Activated naive CD8-positive, alpha-beta T cell (primary cell): ENCODE results near the gene CARHSP1.

ENCODE experiments used
- H3K27ac Mint-ChIP-seq: one replicate; pipeline ENCODE4 v1.8.0; 2021; ENCODE audit warnings: mixed read lengths
- H3K27me3 Mint-ChIP-seq: one replicate; pipeline ENCODE4 v1.8.0; 2021; ENCODE audit warnings: mixed read lengths
- H3K36me3 Mint-ChIP-seq: one replicate; pipeline ENCODE4 v1.8.0; 2021; ENCODE audit warnings: mixed read lengths
- H3K4me1 Mint-ChIP-seq: one replicate; pipeline ENCODE4 v1.8.0; 2021; ENCODE audit warnings: low read depth, mixed read lengths
- H3K4me3 Mint-ChIP-seq: one replicate; pipeline ENCODE4 v1.8.0; 2021; ENCODE audit warnings: mild to moderate bottlenecking, mixed read lengths
- H3K9me3 Mint-ChIP-seq: one replicate; pipeline ENCODE4 v1.8.0; 2021; ENCODE audit warnings: low read depth, mixed read lengths

CARHSP1 gene

GRCh38 chr16:8867932-8868415 lies 832 bp downstream of the CARHSP1 start:
- H3K4me3 Mint-ChIP-seq, result peak overlapping the region; percentile 94
- H3K4me1 Mint-ChIP-seq, result peaks cover 48% of the 10 kb centered on the region
- no peaks in the 10 kb centered on the region for H3K9me3 Mint-ChIP-seq
- H3K27ac Mint-ChIP-seq, result peak overlapping the region; percentile 89
- H3K27me3 Mint-ChIP-seq, result no peaks in the 10 kb centered on the region
- no peaks in the 10 kb centered on the region for H3K36me3 Mint-ChIP-seq

- H3K4me1 Mint-ChIP-seq, result peaks cover 48% of the 10 kb centered on the region
- no peaks in the 10 kb centered on the region for H3K27me3 Mint-ChIP-seq
- peak overlapping the region; percentile 94 for H3K4me3 Mint-ChIP-seq
- H3K9me3 Mint-ChIP-seq, result no peaks in the 10 kb centered on the region
- H3K36me3 Mint-ChIP-seq, result no peaks in the 10 kb centered on the region
- peak overlapping the region; percentile 89 for H3K27ac Mint-ChIP-seq
Measured at GRCh38 chr16:8867216-8867931, 1.4 kb downstream of the CARHSP1 start.

GRCh38 chr16:8866884-8867215 lies 2.0 kb downstream of the CARHSP1 start:
- H3K27me3 Mint-ChIP-seq, result no peaks in the 10 kb centered on the region
- peak overlapping the region; percentile 94 for H3K4me3 Mint-ChIP-seq
- no peaks in the 10 kb centered on the region for H3K9me3 Mint-ChIP-seq
- no peaks in the 10 kb centered on the region for H3K36me3 Mint-ChIP-seq
- peak overlapping the region; percentile 89 for H3K27ac Mint-ChIP-seq
- peaks cover 52% of the 10 kb centered on the region for H3K4me1 Mint-ChIP-seq

DNA sequence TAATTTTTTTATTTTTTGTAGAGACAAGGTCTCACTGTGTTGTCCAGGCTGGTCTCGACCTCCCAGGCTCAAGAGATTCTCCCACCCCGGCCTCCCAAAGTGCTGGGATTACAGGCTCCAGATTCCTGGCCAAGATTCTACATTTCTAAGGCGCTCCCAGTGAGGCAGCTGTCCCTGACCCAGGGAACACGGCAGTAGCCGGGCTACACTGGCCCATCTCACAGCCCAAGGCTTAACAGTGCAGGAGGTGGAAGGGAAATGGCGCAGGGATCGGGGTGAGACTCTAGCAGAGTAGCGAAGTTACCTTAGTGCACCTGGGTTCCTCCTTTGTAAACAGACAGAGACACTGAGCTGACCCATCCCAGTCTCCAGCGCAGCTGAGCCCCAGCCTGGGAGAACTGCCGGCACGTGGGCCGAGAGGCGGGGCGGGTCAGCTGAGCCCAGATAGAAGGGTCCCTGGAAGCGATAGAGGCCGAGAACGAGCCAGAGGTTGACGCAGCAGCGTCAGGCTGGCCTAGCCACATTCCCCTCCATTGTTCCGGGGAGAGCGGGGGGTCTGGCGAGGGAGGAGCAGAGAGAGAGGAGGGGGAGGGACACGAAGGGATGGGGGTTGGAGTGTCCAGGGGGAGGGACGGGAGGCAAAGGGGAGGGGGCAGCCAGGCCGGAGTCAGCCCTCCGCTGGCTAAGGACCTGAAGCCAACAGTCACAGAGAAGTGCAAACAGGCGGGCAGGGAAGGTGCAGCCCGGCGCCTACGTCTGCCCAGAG lies 2.5 kb downstream of the CARHSP1 start:
- no peaks in the 10 kb centered on the region for H3K36me3 Mint-ChIP-seq
- H3K4me1 Mint-ChIP-seq, result peaks cover 50% of the 10 kb centered on the region
- H3K27me3 Mint-ChIP-seq, result no peaks in the 10 kb centered on the region
- H3K4me3 Mint-ChIP-seq, result peak overlapping the region; percentile 56
- peak overlapping the region; percentile 58 for H3K27ac Mint-ChIP-seq
- H3K9me3 Mint-ChIP-seq, result no peaks in the 10 kb centered on the region

- peaks cover 43% of the 10 kb centered on the region for H3K4me1 Mint-ChIP-seq
- peak overlapping the region; percentile 46 for H3K4me3 Mint-ChIP-seq
- no peaks in the 10 kb centered on the region for H3K36me3 Mint-ChIP-seq
- H3K27ac Mint-ChIP-seq, result peak overlapping the region; percentile 28
- H3K27me3 Mint-ChIP-seq, result no peaks in the 10 kb centered on the region
- no peaks in the 10 kb centered on the region for H3K9me3 Mint-ChIP-seq
Measured at GRCh38 chr16:8865145-8865882, 3.5 kb downstream of the CARHSP1 start.

GRCh38 chr16:8864480-8865110 lies 4.2 kb downstream of the CARHSP1 start:
- H3K36me3 Mint-ChIP-seq, result no peaks in the 10 kb centered on the region
- no peak overlapping the region for H3K4me3 Mint-ChIP-seq
- H3K27ac Mint-ChIP-seq, result peak overlapping the region; percentile 54
- H3K9me3 Mint-ChIP-seq, result no peaks in the 10 kb centered on the region
- H3K27me3 Mint-ChIP-seq, result no peaks in the 10 kb centered on the region
- peaks cover 43% of the 10 kb centered on the region for H3K4me1 Mint-ChIP-seq

DNA sequence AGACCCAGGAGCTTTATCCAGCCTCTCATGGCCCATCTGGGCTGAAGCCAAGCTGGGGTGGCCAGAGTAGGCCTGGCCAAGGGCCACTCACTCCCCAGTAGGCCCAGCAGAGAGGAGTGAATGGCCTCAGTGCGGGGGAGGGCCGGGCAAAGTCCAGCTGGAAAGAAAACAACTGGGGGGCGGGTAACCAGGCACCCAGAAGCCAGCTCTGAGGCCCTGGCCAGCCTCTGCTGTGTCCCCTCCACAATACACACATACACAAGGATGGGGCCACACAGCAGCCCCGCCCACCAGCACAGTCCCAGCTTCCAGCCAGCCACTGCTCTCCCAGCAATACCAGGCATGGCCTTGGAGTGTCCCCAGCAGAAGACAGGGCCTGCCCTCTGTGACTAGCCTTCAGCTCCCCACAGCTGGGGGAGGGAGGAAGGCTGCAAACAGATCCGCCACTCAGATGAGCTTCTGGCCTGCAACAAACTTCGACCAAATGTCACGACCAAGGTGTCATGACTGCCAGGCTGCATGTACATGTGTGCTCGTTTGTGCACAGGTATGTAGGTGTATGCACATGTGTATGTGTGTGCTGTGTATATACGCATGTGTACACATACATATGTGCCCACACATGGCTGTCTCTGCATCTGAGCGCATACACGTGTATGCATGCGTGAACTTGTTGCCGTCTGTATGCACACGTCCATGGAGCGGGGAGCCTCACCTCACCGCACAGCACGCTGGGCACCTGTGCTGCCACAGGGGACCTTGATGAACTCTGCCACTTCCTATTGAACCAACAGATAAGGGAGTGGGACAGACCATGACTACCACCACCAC lies 5.0 kb downstream of the CARHSP1 start:
- peaks cover 38% of the 10 kb centered on the region for H3K4me1 Mint-ChIP-seq
- peak overlapping the region; percentile 54 for H3K27ac Mint-ChIP-seq
- H3K27me3 Mint-ChIP-seq, result no peaks in the 10 kb centered on the region
- H3K4me3 Mint-ChIP-seq, result no peak overlapping the region
- H3K9me3 Mint-ChIP-seq, result no peaks in the 10 kb centered on the region
- no peaks in the 10 kb centered on the region for H3K36me3 Mint-ChIP-seq

GRCh38 chr16:8862309-8863130 lies 6.3 kb downstream of the CARHSP1 start:
- H3K36me3 Mint-ChIP-seq, result no peaks in the 10 kb centered on the region
- H3K4me3 Mint-ChIP-seq, result no peak overlapping the region
- H3K27me3 Mint-ChIP-seq, result no peaks in the 10 kb centered on the region
- no peaks in the 10 kb centered on the region for H3K9me3 Mint-ChIP-seq
- peak overlapping the region; percentile 34 for H3K27ac Mint-ChIP-seq
- peaks cover 38% of the 10 kb centered on the region for H3K4me1 Mint-ChIP-seq

- H3K4me1 Mint-ChIP-seq, result peaks cover 36% of the 10 kb centered on the region
- no peak overlapping the region for H3K4me3 Mint-ChIP-seq
- H3K27ac Mint-ChIP-seq, result peak overlapping the region; percentile 34
- no peaks in the 10 kb centered on the region for H3K27me3 Mint-ChIP-seq
- peaks cover 2% of the 10 kb centered on the region for H3K36me3 Mint-ChIP-seq
- H3K9me3 Mint-ChIP-seq, result no peaks in the 10 kb centered on the region
Measured at GRCh38 chr16:8861563-8862308, 7.1 kb downstream of the CARHSP1 start.

GRCh38 chr16:8859913-8860881 lies 8.6 kb downstream of the CARHSP1 start:
- H3K4me3 Mint-ChIP-seq, result no peak overlapping the region
- peaks cover 2% of the 10 kb centered on the region for H3K36me3 Mint-ChIP-seq
- H3K4me1 Mint-ChIP-seq, result peaks cover 30% of the 10 kb centered on the region
- H3K9me3 Mint-ChIP-seq, result no peaks in the 10 kb centered on the region
- H3K27me3 Mint-ChIP-seq, result no peaks in the 10 kb centered on the region
- H3K27ac Mint-ChIP-seq, result no peak overlapping the region

DNA sequence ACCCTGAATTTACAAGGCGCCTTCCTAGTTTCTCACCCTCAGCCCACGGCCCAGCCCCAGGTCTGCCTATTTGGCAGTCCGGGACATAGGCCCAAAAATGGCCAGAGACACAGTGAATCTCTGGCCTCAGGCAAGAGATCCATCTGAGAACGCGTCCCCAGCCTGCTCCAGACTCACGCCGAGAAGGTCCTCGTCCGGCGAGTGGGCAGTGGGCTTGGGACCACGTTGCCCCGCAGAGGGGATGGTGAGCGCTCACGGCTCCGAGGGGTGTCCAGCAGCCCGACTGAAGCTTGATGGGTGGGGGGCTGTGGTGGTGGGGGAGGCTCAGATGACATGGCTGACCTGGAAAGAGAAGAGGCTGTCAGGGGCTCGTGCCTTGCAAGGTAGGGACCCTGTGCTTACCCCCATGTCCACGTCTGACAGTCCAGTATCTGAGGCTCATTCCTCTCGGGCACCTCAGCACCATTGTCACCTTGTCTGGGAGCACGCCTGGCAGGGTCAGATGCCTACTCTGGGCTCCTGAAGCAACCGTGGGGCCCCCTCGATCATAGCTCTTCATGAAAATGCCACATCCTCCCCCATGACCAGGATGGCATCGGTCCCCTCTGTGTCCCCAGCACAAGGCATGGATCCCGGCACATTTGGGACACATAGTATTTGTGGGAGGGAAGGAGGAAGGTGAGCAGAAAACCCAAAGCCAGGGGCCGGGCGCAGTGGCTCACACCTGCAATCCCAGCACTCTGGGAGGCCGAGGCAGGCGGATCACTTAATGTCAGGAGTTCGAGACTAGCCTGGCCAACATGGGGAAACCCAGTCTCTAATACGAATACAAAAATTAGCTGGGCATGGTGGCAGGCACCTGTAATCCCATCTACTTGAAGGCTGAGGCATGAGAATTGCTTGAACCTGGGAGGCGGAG lies 9.6 kb downstream of the CARHSP1 start:
- no peaks in the 10 kb centered on the region for H3K27me3 Mint-ChIP-seq
- H3K4me1 Mint-ChIP-seq, result peaks cover 30% of the 10 kb centered on the region
- H3K27ac Mint-ChIP-seq, result no peak overlapping the region
- peaks cover 2% of the 10 kb centered on the region for H3K36me3 Mint-ChIP-seq
- no peaks in the 10 kb centered on the region for H3K9me3 Mint-ChIP-seq
- H3K4me3 Mint-ChIP-seq, result no peak overlapping the region
